ENCODE results near the gene LPIN1.
A peak's percentile ranks its signal among the peaks of the same experiment; 100 is the strongest.
"Not testable (repeated sequence)": the region's sequence is repeated elsewhere in the genome, so short reads cannot be mapped to it uniquely, and the experiment has no call there.

Gene LPIN1

DNA sequence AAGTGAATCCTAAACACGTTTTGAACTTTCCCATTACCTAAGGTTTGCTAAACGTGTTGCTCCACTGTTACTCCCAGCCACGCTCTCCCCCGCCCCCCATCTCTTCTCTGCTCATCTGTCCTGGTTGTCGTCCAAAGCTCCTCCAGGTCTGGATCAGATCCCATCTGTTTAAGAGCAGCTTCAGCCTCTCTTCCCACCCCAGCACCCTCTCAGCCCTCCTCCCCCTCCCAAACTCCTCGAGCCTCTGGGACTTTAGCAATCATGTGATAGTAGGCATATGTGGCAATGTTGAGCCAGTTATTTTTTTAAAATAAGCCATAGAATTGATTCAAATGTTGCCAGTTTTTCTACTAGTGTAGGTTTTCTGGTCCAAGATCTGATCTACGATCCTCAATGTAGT, 20.0 kb upstream of the LPIN1 start:
- no peak overlapping the region for H3K4me3 Mint-ChIP-seq
- H3K36me3 Mint-ChIP-seq, result no peaks in the 10 kb centered on the region
- H3K4me1 Mint-ChIP-seq, result peaks cover 8% of the 10 kb centered on the region
- H3K27ac Mint-ChIP-seq, result no peak overlapping the region
- H3K27me3 Mint-ChIP-seq, result no peaks in the 10 kb centered on the region
- H3K9me3 Mint-ChIP-seq, result no peaks in the 10 kb centered on the region

- Mint-ChIP-seq H3K36me3 (no peaks in the 10 kb centered on the region), H3K9me3 (no peaks in the 10 kb centered on the region), H3K27ac (no peak overlapping the region), H3K4me3 (no peak overlapping the region), H3K4me1 (peaks cover 8% of the 10 kb centered on the region), H3K27me3 (peaks cover 3% of the 10 kb centered on the region)
Observed at GRCh38 chr2:11729362-11730212, 16.8 kb upstream of the LPIN1 start.

GRCh38 chr2:11731214-11731984, 15.0 kb upstream of the LPIN1 start:
- not testable (repeated sequence) for H3K9me3 Mint-ChIP-seq, H3K36me3 Mint-ChIP-seq, H3K4me3 Mint-ChIP-seq, H3K27ac Mint-ChIP-seq, H3K4me1 Mint-ChIP-seq, H3K27me3 Mint-ChIP-seq

- Mint-ChIP-seq H3K4me1 (peaks cover 8% of the 10 kb centered on the region), H3K27me3 (peaks cover 3% of the 10 kb centered on the region), H3K27ac (no peak overlapping the region), H3K9me3 (no peaks in the 10 kb centered on the region), H3K4me3 (no peak overlapping the region), H3K36me3 (no peaks in the 10 kb centered on the region)
Observed at GRCh38 chr2:11732587-11732986, 13.8 kb upstream of the LPIN1 start.

DNA sequence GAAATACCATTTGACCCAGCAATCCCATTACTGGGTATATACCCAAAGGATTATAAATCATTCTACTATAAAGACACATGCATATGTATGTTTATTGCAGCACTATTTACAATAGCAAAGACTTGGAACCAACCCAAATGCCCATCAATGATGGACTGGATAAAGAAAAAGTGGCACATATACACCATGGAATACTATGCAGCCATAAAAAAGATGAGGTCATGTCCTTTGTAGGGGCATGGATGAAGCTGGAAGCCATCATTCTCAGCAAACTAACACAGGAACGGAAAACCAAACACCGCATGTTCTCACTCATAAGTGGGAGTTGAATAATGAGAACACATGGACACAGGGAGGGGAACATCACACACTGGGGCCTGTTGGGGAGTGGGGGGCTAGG, 8.6 kb upstream of the LPIN1 start:
- not testable (repeated sequence) for H3K4me1 Mint-ChIP-seq, H3K36me3 Mint-ChIP-seq, H3K27me3 Mint-ChIP-seq, H3K9me3 Mint-ChIP-seq, H3K27ac Mint-ChIP-seq, H3K4me3 Mint-ChIP-seq

GRCh38 chr2:11738589-11739436, 7.6 kb upstream of the LPIN1 start:
- no peaks in the 10 kb centered on the region for H3K9me3 Mint-ChIP-seq
- no peaks in the 10 kb centered on the region for H3K36me3 Mint-ChIP-seq
- H3K27me3 Mint-ChIP-seq, result peaks cover 1% of the 10 kb centered on the region
- peaks cover 3% of the 10 kb centered on the region for H3K4me1 Mint-ChIP-seq
- H3K27ac Mint-ChIP-seq, result no peak overlapping the region
- H3K4me3 Mint-ChIP-seq, result no peak overlapping the region

DNA sequence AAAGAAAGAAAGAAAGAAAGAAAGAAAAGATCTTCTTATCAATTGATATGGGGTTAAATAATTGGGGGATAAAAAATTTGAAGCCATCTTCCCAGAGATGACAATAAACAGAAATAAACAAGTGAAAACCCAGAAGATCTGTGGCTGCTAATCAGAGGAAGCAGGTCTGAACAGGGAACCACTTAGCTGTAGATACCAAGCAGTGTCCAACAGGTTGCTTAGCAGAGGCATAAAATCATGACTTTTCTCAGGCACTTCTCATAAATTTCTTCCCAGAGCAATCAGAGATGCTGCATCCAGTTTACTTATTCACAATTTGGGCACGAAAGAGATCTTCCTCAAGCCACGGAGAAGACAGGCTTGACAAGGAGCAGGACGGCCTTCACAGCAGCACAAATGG, 5.7 kb upstream of the LPIN1 start:
- H3K4me1 Mint-ChIP-seq, result peaks cover 21% of the 10 kb centered on the region
- H3K27ac Mint-ChIP-seq, result no peak overlapping the region

DNA sequence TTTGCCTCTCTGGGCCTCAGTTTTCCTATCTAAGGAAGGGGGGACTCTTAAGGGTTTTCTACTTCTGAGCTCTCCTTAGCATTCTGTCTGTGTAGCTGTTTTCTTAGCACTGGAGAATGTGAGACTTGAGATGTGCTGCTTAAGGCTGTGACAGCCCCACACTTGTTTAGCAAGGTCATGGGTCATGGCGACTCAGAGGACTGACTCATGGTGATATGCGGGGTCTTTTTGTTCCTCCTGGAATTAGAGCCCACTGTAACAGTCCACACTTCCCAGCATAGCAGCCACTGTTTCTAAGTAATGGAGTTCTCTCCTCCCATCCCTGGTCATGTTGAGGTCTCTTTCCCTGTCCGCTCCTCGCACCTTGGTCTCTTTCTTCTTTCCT, 4.1 kb upstream of the LPIN1 start:
- Mint-ChIP-seq H3K4me3 (no peak overlapping the region), H3K27me3 (no peaks in the 10 kb centered on the region), H3K36me3 (no peaks in the 10 kb centered on the region), H3K4me1 (peaks cover 27% of the 10 kb centered on the region), H3K27ac (no peak overlapping the region), H3K9me3 (no peaks in the 10 kb centered on the region)

More for the DNA sequence above, 5.7 kb upstream of the LPIN1 start:
- no peaks in the 10 kb centered on the region for H3K36me3 Mint-ChIP-seq
- H3K27me3 Mint-ChIP-seq, result no peaks in the 10 kb centered on the region
- H3K9me3 Mint-ChIP-seq, result no peaks in the 10 kb centered on the region
- no peak overlapping the region for H3K4me3 Mint-ChIP-seq

- Mint-ChIP-seq H3K4me3 (no peak overlapping the region), H3K4me1 (peaks cover 32% of the 10 kb centered on the region), H3K27me3 (no peaks in the 10 kb centered on the region), H3K9me3 (no peaks in the 10 kb centered on the region), H3K36me3 (no peaks in the 10 kb centered on the region), H3K27ac (no peak overlapping the region)
Observed at GRCh38 chr2:11742702-11743357, 3.6 kb upstream of the LPIN1 start.

DNA sequence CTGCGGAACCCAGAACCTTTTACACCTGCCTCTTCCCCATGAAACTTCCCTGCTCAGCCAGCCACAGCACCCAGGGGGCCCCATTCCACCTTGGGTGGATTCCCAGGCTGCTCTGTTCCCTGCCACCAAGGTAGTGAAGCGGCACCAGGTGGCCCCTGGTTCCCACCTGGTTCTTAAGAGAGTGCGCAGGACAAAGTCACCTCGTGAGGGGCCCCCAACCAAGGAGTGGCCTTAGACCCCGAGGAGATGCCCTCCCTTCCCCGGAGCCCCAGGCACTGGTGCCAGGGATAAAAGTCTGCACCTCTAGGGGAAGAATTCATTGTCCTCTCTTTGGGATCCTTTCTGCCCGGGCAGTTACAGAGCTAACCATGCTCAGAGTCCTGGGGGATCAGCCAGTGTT, 3.1 kb upstream of the LPIN1 start:
- Mint-ChIP-seq H3K36me3 (no peaks in the 10 kb centered on the region), H3K9me3 (no peaks in the 10 kb centered on the region), H3K4me1 (peaks cover 37% of the 10 kb centered on the region), H3K27ac (no peak overlapping the region), H3K27me3 (no peaks in the 10 kb centered on the region), H3K4me3 (no peak overlapping the region)

GRCh38 chr2:11743846-11744553, 2.4 kb upstream of the LPIN1 start:
- Mint-ChIP-seq H3K27me3 (no peaks in the 10 kb centered on the region), H3K27ac (peak overlapping the region; percentile 35), H3K9me3 (no peaks in the 10 kb centered on the region), H3K4me1 (peaks cover 44% of the 10 kb centered on the region), H3K36me3 (no peaks in the 10 kb centered on the region), H3K4me3 (peak overlapping the region; percentile 81)

DNA sequence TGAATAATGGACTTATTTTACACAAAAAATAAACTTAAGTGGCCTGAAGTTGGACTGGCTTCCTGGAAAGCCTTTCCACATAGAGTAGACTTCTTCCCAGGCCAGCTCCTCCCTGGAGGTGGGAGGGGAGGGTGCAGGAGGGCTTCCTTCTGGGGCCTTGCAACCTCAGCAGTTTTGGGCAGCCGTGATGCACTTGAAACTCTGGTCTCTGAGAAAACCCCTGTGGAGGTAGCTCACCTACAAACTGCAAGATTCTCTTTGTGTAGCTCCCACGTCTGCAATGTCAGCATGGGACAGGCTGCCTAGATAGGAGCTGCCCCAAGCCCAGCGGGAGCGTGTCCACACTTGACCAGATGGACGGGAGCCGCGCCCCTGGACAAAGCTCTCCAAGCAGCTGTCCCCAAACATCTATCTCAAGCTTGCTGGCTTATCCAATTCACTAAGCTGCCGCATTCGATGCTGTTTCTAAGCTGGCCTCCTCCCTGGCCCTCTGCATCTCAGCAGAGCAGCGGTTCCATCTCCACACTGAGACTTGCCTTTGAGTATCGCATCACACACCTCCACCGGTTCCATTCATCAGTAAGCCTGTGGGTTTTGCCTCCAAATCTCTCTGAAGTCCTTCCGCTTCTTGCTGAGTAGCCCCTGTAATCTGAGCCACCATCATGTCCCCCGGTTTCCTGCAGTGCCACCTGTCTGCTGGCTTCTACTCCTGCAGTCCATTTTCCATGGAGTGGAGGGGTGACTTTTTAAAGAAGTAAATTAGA, 1.6 kb upstream of the LPIN1 start:
- Mint-ChIP-seq H3K36me3 (no peaks in the 10 kb centered on the region), H3K9me3 (no peaks in the 10 kb centered on the region), H3K4me3 (peak overlapping the region; percentile 17), H3K27me3 (no peaks in the 10 kb centered on the region), H3K27ac (peak overlapping the region; percentile 35), H3K4me1 (peaks cover 52% of the 10 kb centered on the region)

GRCh38 chr2:11745613-11746375, 638 bp upstream of the LPIN1 start:
- Mint-ChIP-seq H3K9me3 (no peaks in the 10 kb centered on the region), H3K4me3 (peak overlapping the region; percentile 71), H3K4me1 (peaks cover 62% of the 10 kb centered on the region), H3K27ac (peak overlapping the region; percentile 72), H3K27me3 (no peaks in the 10 kb centered on the region), H3K36me3 (no peaks in the 10 kb centered on the region)
